H9 (cell line): Measurements from ENCODE around the gene SEMA4D. TPM values are rescaled to one million over a fixed set of nuclear protein-coding genes. Genes with fewer than 3 reads are reported as not detected.

ENCODE experiments used
- DNase-seq: peaks from one replicate; pipeline ENCODE4 v3.0.0-alpha.2; 2017
- H2AFZ ChIP-seq: one replicate; pipeline ENCODE4 v1.6.1; 2013; ENCODE audit warnings: mild to moderate bottlenecking, low read length, control low read depth, moderate library complexity
- H2AK5ac ChIP-seq: 2 replicates; pipeline ENCODE4 v1.6.1; 2013; ENCODE audit warnings: low read length, control low read depth, mixed read lengths; ENCODE audit not compliant: insufficient read length
- H2BK120ac ChIP-seq: one replicate; pipeline ENCODE4 v1.6.1; 2013; ENCODE audit warnings: low read depth, mild to moderate bottlenecking, low read length, control low read depth, inconsistent platforms; ENCODE audit not compliant: poor library complexity, severe bottlenecking
- H2BK12ac ChIP-seq: 2 replicates; pipeline ENCODE4 v1.6.1; 2013; ENCODE audit warnings: low read length, control low read depth, mixed read lengths, low read depth; ENCODE audit not compliant: insufficient read length
- H2BK15ac ChIP-seq: 2 replicates; pipeline ENCODE4 v1.6.1; 2013; ENCODE audit warnings: low read depth, low read length, control low read depth
- H2BK20ac ChIP-seq: one replicate; pipeline ENCODE4 v1.6.1; 2013; ENCODE audit warnings: low read depth, mild to moderate bottlenecking, low read length, control low read depth, inconsistent platforms; ENCODE audit not compliant: poor library complexity, severe bottlenecking
- H2BK5ac ChIP-seq: 2 replicates; pipeline ENCODE4 v1.6.1; 2013; ENCODE audit warnings: low read length, control low read depth, mixed read lengths; ENCODE audit not compliant: insufficient read length
- H3K14ac ChIP-seq: 2 replicates; pipeline ENCODE4 v1.6.1; 2013; ENCODE audit warnings: low read length, control low read depth; ENCODE audit not compliant: insufficient read depth
- H3K18ac ChIP-seq: 2 replicates; pipeline ENCODE4 v1.6.1; 2013; ENCODE audit warnings: low read depth, mild to moderate bottlenecking, mixed read lengths, low read length, control low read depth; ENCODE audit not compliant: insufficient read length
- H3K23ac ChIP-seq: 2 replicates; pipeline ENCODE4 v1.6.1; 2013; ENCODE audit warnings: low read length, control low read depth, mixed read lengths, low read depth; ENCODE audit not compliant: insufficient read length
- H3K23me2 ChIP-seq: 2 replicates; pipeline ENCODE4 v1.6.1; 2013; ENCODE audit warnings: low read depth, mild to moderate bottlenecking, mixed read lengths, low read length, control low read depth; ENCODE audit not compliant: insufficient read length, poor library complexity, severe bottlenecking
- H3K27ac ChIP-seq: 2 replicates; pipeline ENCODE4 v1.5.1; 2013; ENCODE audit warnings: low read length, control low read depth, mixed read lengths, low read depth; ENCODE audit not compliant: insufficient read length
- H3K27me3 ChIP-seq: 2 replicates; pipeline ENCODE4 v1.6.1; 2013; ENCODE audit warnings: low read length, control low read depth, inconsistent platforms; ENCODE audit not compliant: insufficient read depth
- H3K4ac ChIP-seq: 2 replicates; pipeline ENCODE4 v1.6.1; 2013; ENCODE audit warnings: low read depth, mild to moderate bottlenecking, control low read depth, inconsistent platforms, low read length, moderate library complexity
- H3K4me1 ChIP-seq: 2 replicates; pipeline ENCODE4 v1.6.1; 2013; ENCODE audit warnings: low read length, control low read depth, inconsistent platforms; ENCODE audit not compliant: insufficient read depth
- H3K4me2 ChIP-seq: 2 replicates; pipeline ENCODE4 v1.6.1; 2013; ENCODE audit warnings: low read length, control low read depth, mixed read lengths; ENCODE audit not compliant: insufficient read length, insufficient read depth
- H3K56ac ChIP-seq: 2 replicates; pipeline ENCODE4 v1.6.1; 2013; ENCODE audit warnings: low read depth, mild to moderate bottlenecking, mixed read lengths, low read length, control low read depth; ENCODE audit not compliant: insufficient read length
- H3K79me1 ChIP-seq: 2 replicates; pipeline ENCODE4 v1.6.1; 2013; ENCODE audit warnings: low read depth, mild to moderate bottlenecking, moderate library complexity, low read length, control low read depth, inconsistent platforms; ENCODE audit not compliant: insufficient read depth, poor library complexity, severe bottlenecking
- H3K79me2 ChIP-seq: 2 replicates; pipeline ENCODE4 v1.6.1; 2013; ENCODE audit warnings: low read length, control low read depth, inconsistent platforms; ENCODE audit not compliant: insufficient read depth
- H3K9ac ChIP-seq: 2 replicates; pipeline ENCODE4 v1.6.1; 2013; ENCODE audit warnings: low read length, control low read depth, mixed read lengths; ENCODE audit not compliant: insufficient read length; ENCODE audit errors: extremely low read depth
- H3K9me3 ChIP-seq: one replicate; pipeline ENCODE4 v1.6.1; 2013; ENCODE audit warnings: low read depth, low read length, inconsistent platforms; ENCODE audit not compliant: control insufficient read depth
- H3T11ph ChIP-seq: one replicate; pipeline ENCODE4 v1.6.1; 2013; ENCODE audit warnings: mild to moderate bottlenecking, low read length, control low read depth, inconsistent platforms
- H4K20me1 ChIP-seq: one replicate; pipeline ENCODE4 v1.6.1; 2013; ENCODE audit not compliant: control insufficient read depth, insufficient read length, insufficient read depth
- H4K5ac ChIP-seq: 2 replicates; pipeline ENCODE4 v1.6.1; 2013; ENCODE audit warnings: low read depth, mild to moderate bottlenecking, mixed read lengths, low read length, control low read depth; ENCODE audit not compliant: insufficient read length
- H4K8ac ChIP-seq: replicated peaks from 2 replicates; pipeline ENCODE4 v1.6.1; 2013; ENCODE audit warnings: low read length, control low read depth, mixed read lengths, low read depth; ENCODE audit not compliant: insufficient read length
- H4K91ac ChIP-seq: 2 replicates; pipeline ENCODE4 v1.6.1; 2013; ENCODE audit warnings: low read depth, mild to moderate bottlenecking, moderate library complexity, mixed read lengths, low read length, control low read depth; ENCODE audit not compliant: insufficient read length
- H3K27ac Mint-ChIP-seq, 3 experiments: 2 replicates in 2 of 3; 3 replicates in 1 of 3; pipeline ENCODE4 v1.8.0; 2020 to 2021; ENCODE audit warnings: mixed read lengths in 3 of 3, mild to moderate bottlenecking in 1 of 3, moderate library complexity in 1 of 3
- H3K27me3 Mint-ChIP-seq: 2 replicates; pipeline ENCODE4 v1.8.0; 2021; ENCODE audit warnings: low read depth, mild to moderate bottlenecking, moderate library complexity, mixed read lengths
- H3K36me3 Mint-ChIP-seq, 3 experiments: 2 replicates in 2 of 3; 3 replicates in 1 of 3; pipeline ENCODE4 v1.8.0; 2020 to 2021; ENCODE audit warnings: low read depth in 3 of 3, mixed read lengths in 3 of 3; ENCODE audit not compliant: insufficient read depth in 1 of 3
- H3K4me1 Mint-ChIP-seq, 2 experiments: 2 replicates each; pipeline ENCODE4 v1.8.0; 2020; ENCODE audit warnings: mixed read lengths in 2 of 2
- H3K4me3 Mint-ChIP-seq, 2 experiments: 2 replicates in 1 of 2; 3 replicates in 1 of 2; pipeline ENCODE4 v1.8.0; 2020 to 2021; ENCODE audit warnings: mild to moderate bottlenecking in 2 of 2, mixed read lengths in 2 of 2, moderate library complexity in 1 of 2
- H3K9me3 Mint-ChIP-seq, 2 experiments: 2 replicates in 1 of 2; 3 replicates in 1 of 2; pipeline ENCODE4 v1.8.0; 2020; ENCODE audit warnings: mild to moderate bottlenecking in 2 of 2, mixed read lengths in 2 of 2, moderate library complexity in 1 of 2
- CTCF ChIP-seq: fragments of 200-600 bp; sonication (generic); conservative IDR thresholded peaks from 3 replicates; pipeline ENCODE4 v1.8.0; 2021; ENCODE audit warnings: antibody characterized with exemption, mild to moderate bottlenecking
- WGBS: extraction: QIAGEN DNeasy Blood & Tissue Kit; methylation state at CpG from one replicate; pipeline ENCODE4 v1.1.7; 2013; ENCODE audit warnings: missing lambda C conversion rate, low lambda C conversion rate, mixed read lengths; ENCODE audit not compliant: insufficient read length; ENCODE audit errors: extremely low coverage; 5-methylcytosine and 5-hydroxymethylcytosine counted together
- total RNA-seq: library from RNA; stranded (reverse); gene quantifications from 2 replicates; pipeline ENCODE4 v1.2.1, GENCODE V29; 2021

Gene SEMA4D
- total RNA-seq, 1 experiment from 2014 or later, result 47.2 TPM

DNA sequence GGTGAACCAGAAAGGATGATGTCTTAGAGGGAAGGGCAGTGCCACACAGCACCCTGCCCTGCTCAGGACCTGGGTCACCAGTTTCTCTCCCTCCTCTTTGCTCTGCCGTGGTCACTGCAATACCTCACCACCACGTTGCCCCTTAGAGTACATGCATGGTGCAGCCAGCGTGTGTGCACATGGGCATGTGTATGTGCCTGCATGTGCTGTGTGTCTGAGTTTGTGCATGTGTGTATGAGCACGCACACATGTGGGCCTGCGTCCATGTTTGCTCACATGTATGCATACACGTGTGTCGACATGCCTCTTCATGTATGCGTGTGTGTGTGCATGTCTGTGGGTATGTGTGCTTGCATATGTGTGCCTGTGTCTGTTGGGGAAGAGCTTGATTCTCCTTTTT, 41.5 kb upstream of the SEMA4D start:
- H3K27me3 Mint-ChIP-seq, result peaks cover 8% of the 10 kb centered on the region
- no peaks in the 10 kb centered on the region; a peak in 1 of 5 replicates for H3K9me3 Mint-ChIP-seq

More for the DNA sequence above, 41.5 kb upstream of the SEMA4D start:
- H3K79me1 ChIP-seq, result no peaks in the 10 kb centered on the region
- H2BK15ac ChIP-seq, result no peak overlapping the region
- H3K4ac ChIP-seq, result no peak overlapping the region
- no peak overlapping the region for H2BK5ac ChIP-seq
- H3K9ac ChIP-seq, result no peak overlapping the region
- H2BK12ac ChIP-seq, result no peak overlapping the region
- no peak overlapping the region for H3K23ac ChIP-seq
- H3K27me3 ChIP-seq, result no peaks in the 10 kb centered on the region
- no peak overlapping the region for H2AK5ac ChIP-seq
- no peak overlapping the region for H3K18ac ChIP-seq
- H3K4me3 Mint-ChIP-seq, result no peak overlapping the region
- no CpG with 5 or more reads among the region's 8 CpGs for WGBS
- H3K4me1 ChIP-seq, result peaks cover under 1% of the 10 kb centered on the region; the same call in 1 of the 2 replicates
- no peak overlapping the region for H3K56ac ChIP-seq
- H4K20me1 ChIP-seq, result no peaks in the 10 kb centered on the region
- H3K36me3 Mint-ChIP-seq, result no peaks in the 10 kb centered on the region; a peak in 1 of 7 replicates
- no peak overlapping the region for H3K27ac ChIP-seq
- no peaks in the 10 kb centered on the region for H3K9me3 ChIP-seq
- peak overlapping the region in 1 of 3 experiments; percentile 95; a peak in 2 of 7 replicates for H3K27ac Mint-ChIP-seq
- no peak overlapping the region for H3T11ph ChIP-seq
- H3K23me2 ChIP-seq, result no peaks in the 10 kb centered on the region
- no peak overlapping the region for H4K8ac ChIP-seq
- peaks cover 10 to 15% of the 10 kb centered on the region in 2 experiments for H3K4me1 Mint-ChIP-seq
- H3K79me2 ChIP-seq, result no peaks in the 10 kb centered on the region
- no peak overlapping the region; the same call in 1 of the 2 replicates for H3K14ac ChIP-seq
- H2AFZ ChIP-seq, result no peak overlapping the region
- no peak for TF ChIP-seq CTCF
- no peak for DNase-seq
- H2BK20ac ChIP-seq, result no peak overlapping the region
- no peak overlapping the region for H4K91ac ChIP-seq
- H3K4me2 ChIP-seq, result no peak overlapping the region
- H2BK120ac ChIP-seq, result no peak overlapping the region
- no peak overlapping the region for H4K5ac ChIP-seq
